ENCODE results near the gene STARD10.
"Not testable (repeated sequence)": the region's sequence is repeated elsewhere in the genome, so short reads cannot be mapped to it uniquely, and the experiment has no call there.

STARD10 gene

GRCh38 chr11:72808331-72808798 lies 14.5 kb upstream of the STARD10 start:
- no peak overlapping the region for H3K4me3 ChIP-seq (ENCODE audit: low read depth, low read length)

- no peak overlapping the region for H3K4me3 ChIP-seq (ENCODE audit: low read depth, low read length)
Observed at GRCh38 chr11:72807792-72808191, 13.9 kb upstream of the STARD10 start.

- no peak overlapping the region for H3K4me3 ChIP-seq (ENCODE audit: low read depth, low read length)
Observed at GRCh38 chr11:72807021-72807693, 13.3 kb upstream of the STARD10 start.

- H3K4me3 ChIP-seq (ENCODE audit: low read depth, low read length): not testable (repeated sequence)
Observed at GRCh38 chr11:72806378-72806777, 12.5 kb upstream of the STARD10 start.

GRCh38 chr11:72805216-72805615 lies 11.4 kb upstream of the STARD10 start:
- H3K4me3 ChIP-seq (ENCODE audit: low read depth, low read length): no peak overlapping the region

- no peak overlapping the region for H3K4me3 ChIP-seq (ENCODE audit: low read depth, low read length)
Observed at GRCh38 chr11:72802822-72803221, 9.0 kb upstream of the STARD10 start.

GRCh38 chr11:72799441-72799840 lies 5.6 kb upstream of the STARD10 start:
- no peak overlapping the region for H3K4me3 ChIP-seq (ENCODE audit: low read depth, low read length)

- no peak overlapping the region for H3K4me3 ChIP-seq (ENCODE audit: low read depth, low read length)
Observed at GRCh38 chr11:72798361-72798760, 4.5 kb upstream of the STARD10 start.

- H3K4me3 ChIP-seq (ENCODE audit: low read depth, low read length): no peak overlapping the region
Observed at GRCh38 chr11:72793076-72793424, 797 bp downstream of the STARD10 start.

GRCh38 chr11:72792437-72793021 lies 1.3 kb downstream of the STARD10 start:
- H3K4me3 ChIP-seq (ENCODE audit: low read depth, low read length): no peak overlapping the region

GRCh38 chr11:72791228-72791627 lies 2.6 kb downstream of the STARD10 start:
- not testable (repeated sequence) for H3K4me3 ChIP-seq (ENCODE audit: low read depth, low read length)

GRCh38 chr11:72789493-72790131 lies 4.2 kb downstream of the STARD10 start:
- no peak overlapping the region for H3K4me3 ChIP-seq (ENCODE audit: low read depth, low read length)

GRCh38 chr11:72788241-72788640 lies 5.6 kb downstream of the STARD10 start:
- H3K4me3 ChIP-seq (ENCODE audit: low read depth, low read length): no peak overlapping the region

GRCh38 chr11:72787216-72788104 lies 6.4 kb downstream of the STARD10 start:
- no peak overlapping the region for H3K4me3 ChIP-seq (ENCODE audit: low read depth, low read length)

- no peak overlapping the region for H3K4me3 ChIP-seq (ENCODE audit: low read depth, low read length)
Observed at GRCh38 chr11:72786305-72787215, 7.3 kb downstream of the STARD10 start.

- H3K4me3 ChIP-seq (ENCODE audit: low read depth, low read length): no peak overlapping the region
Observed at GRCh38 chr11:72784662-72785061, 9.2 kb downstream of the STARD10 start.

GRCh38 chr11:72783144-72783905 lies 10.5 kb downstream of the STARD10 start:
- no peak overlapping the region for H3K4me3 ChIP-seq (ENCODE audit: low read depth, low read length)

GRCh38 chr11:72782081-72782920 lies 11.5 kb downstream of the STARD10 start:
- peak overlapping the region; percentile 33 for H3K4me3 ChIP-seq (ENCODE audit: low read depth, low read length)

Measured in iPS-11a (cell line).